ENCODE results near the gene FKBP9.

- TF ChIP-seq EP300 (conservative IDR thresholded peaks at IDR 0.05; ENCODE audit: poor library complexity, severe bottlenecking) (no peak), POLR2AphosphoS5 (IDR thresholded peaks at IDR 0.05) (no peak), CTCF (IDR thresholded peaks at IDR 0.05; ENCODE audit: poor library complexity, severe bottlenecking) (no peak), EZH2 (IDR thresholded peaks at IDR 0.05; ENCODE audit: borderline replicate concordance, insufficient read depth, low read length, poor library complexity, severe bottlenecking) (no peak), REST (IDR thresholded peaks at IDR 0.05; ENCODE audit: borderline replicate concordance) (no peak), RAD21 (conservative IDR thresholded peaks at IDR 0.05) (no peak), TAF1 (IDR thresholded peaks at IDR 0.05; ENCODE audit: low read depth) (no peak), SMC3 (conservative IDR thresholded peaks at IDR 0.05; ENCODE audit: poor library complexity) (no peak), MXI1 (conservative IDR thresholded peaks at IDR 0.05; ENCODE audit: poor library complexity, severe bottlenecking) (no peak)
Measured at GRCh38 chr7:32952876-32953275, 4.4 kb upstream of the FKBP9 start.

All from neural cell (in vitro differentiated cells).